ENCODE measurements around the gene FHAD1.

DNA sequence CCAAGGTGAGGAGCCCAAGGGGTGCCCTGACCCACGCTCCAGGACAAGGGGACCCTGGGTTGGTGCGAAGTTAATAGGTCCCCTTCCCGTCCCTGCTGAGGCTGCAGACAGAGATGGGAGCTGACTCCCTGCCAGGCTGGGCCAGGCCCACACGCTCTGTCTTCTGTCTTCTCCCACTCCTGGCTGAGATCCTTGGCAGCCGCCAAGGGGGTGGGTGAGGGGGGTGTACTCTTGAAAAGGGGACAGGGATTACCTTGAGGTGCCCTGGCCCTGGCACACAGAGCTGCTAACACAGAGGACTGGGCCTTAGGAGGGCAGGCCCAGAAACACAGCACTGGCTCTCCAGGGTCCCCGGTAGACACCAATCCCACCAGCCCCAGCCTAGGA is 180.2 kb downstream of the FHAD1 start:
- TF ChIP-seq, protein P1, sequence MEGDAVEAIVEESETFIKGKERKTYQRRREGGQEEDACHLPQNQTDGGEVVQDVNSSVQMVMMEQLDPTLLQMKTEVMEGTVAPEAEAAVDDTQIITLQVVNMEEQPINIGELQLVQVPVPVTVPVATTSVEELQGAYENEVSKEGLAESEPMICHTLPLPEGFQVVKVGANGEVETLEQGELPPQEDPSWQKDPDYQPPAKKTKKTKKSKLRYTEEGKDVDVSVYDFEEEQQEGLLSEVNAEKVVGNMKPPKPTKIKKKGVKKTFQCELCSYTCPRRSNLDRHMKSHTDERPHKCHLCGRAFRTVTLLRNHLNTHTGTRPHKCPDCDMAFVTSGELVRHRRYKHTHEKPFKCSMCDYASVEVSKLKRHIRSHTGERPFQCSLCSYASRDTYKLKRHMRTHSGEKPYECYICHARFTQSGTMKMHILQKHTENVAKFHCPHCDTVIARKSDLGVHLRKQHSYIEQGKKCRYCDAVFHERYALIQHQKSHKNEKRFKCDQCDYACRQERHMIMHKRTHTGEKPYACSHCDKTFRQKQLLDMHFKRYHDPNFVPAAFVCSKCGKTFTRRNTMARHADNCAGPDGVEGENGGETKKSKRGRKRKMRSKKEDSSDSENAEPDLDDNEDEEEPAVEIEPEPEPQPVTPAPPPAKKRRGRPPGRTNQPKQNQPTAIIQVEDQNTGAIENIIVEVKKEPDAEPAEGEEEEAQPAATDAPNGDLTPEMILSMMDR (IDR thresholded peaks at IDR 0.05; ENCODE audit: poor library complexity): no peak
- TF ChIP-seq EZH2phosphoT487 (IDR thresholded peaks at IDR 0.05; ENCODE audit: low read depth, severe bottlenecking, unreplicated experiment) (no peak), EZH2 (IDR thresholded peaks at IDR 0.05; ENCODE audit: borderline replicate concordance) (no peak)

Measured in hepatocyte (in vitro differentiated cells).